Stimulated activated CD8-positive, alpha-beta memory T cell treated with anti-CD3 and anti-CD28 coated beads, Interleukin-12 subunit alpha, Interleukin-12 subunit beta, amount 100 ng/mL, for 24 hours (primary cell): ENCODE data around the gene SLC35C1.
"Not testable (repeated sequence)": the region's sequence is repeated elsewhere in the genome, so short reads cannot be mapped to it uniquely, and the experiment has no call there.

Experiments
- DNase-seq: peaks from one replicate; pipeline ENCODE4 v3.0.0-alpha.2; 2020; ENCODE audit errors: extremely low read depth

Gene SLC35C1

GRCh38 chr11:45788887-45789286 is 16.1 kb upstream of the SLC35C1 start:
- DNase-seq, result no peak

GRCh38 chr11:45791524-45791923 is 13.4 kb upstream of the SLC35C1 start:
- DNase-seq, result no peak

GRCh38 chr11:45794169-45794568 is 10.8 kb upstream of the SLC35C1 start:
- no peak for DNase-seq

GRCh38 chr11:45795379-45795778 is 9.6 kb upstream of the SLC35C1 start:
- DNase-seq, result no peak

- DNase-seq, result no peak
These were observed 8.5 kb upstream of the SLC35C1 start for GRCh38 chr11:45796461-45796861.

GRCh38 chr11:45798793-45799441 is 6.0 kb upstream of the SLC35C1 start:
- DNase-seq, result no peak

GRCh38 chr11:45799562-45799961 is 5.4 kb upstream of the SLC35C1 start:
- no peak for DNase-seq

GRCh38 chr11:45800261-45800660 is 4.7 kb upstream of the SLC35C1 start:
- DNase-seq, result no peak

- DNase-seq, result no peak
These were observed 3.1 kb upstream of the SLC35C1 start for GRCh38 chr11:45801723-45802315.

GRCh38 chr11:45802531-45803317 is 2.2 kb upstream of the SLC35C1 start:
- no peak for DNase-seq

GRCh38 chr11:45803971-45804760 is 783 bp upstream of the SLC35C1 start:
- no peak for DNase-seq

- no peak for DNase-seq
These were observed 539 bp downstream of the SLC35C1 start for GRCh38 chr11:45805305-45806071.

GRCh38 chr11:45806072-45806933 is 1.4 kb downstream of the SLC35C1 start:
- no peak for DNase-seq

- DNase-seq, result no peak
These were observed 2.2 kb downstream of the SLC35C1 start for GRCh38 chr11:45806937-45807791.

- DNase-seq, result no peak
These were observed 2.9 kb downstream of the SLC35C1 start for GRCh38 chr11:45807792-45808238.

GRCh38 chr11:45808427-45808826 is 3.5 kb downstream of the SLC35C1 start:
- not testable (repeated sequence) for DNase-seq

GRCh38 chr11:45809456-45810395 is 4.8 kb downstream of the SLC35C1 start:
- DNase-seq, result no peak

- DNase-seq, result no peak
These were observed 5.6 kb downstream of the SLC35C1 start for GRCh38 chr11:45810431-45811108.
